ENCODE results near the gene CCDC188.

GRCh38 chr22:20185750-20186149, 34.9 kb upstream of the CCDC188 start:
- TF ChIP-seq CTCF (IDR thresholded peaks at IDR 0.05; ENCODE audit: low read depth, low read length, poor library complexity, severe bottlenecking): no peak
- TF ChIP-seq EZH2phosphoT487 (IDR thresholded peaks at IDR 0.05; ENCODE audit: borderline replicate concordance, low read length): no peak

Data from DOHH2 (cell line).